GM12874 (cell line): Measurements from ENCODE around the gene CPN1.

Experiments
- CTCF ChIP-seq: IDR thresholded peaks from 2 replicates; pipeline ENCODE4 v1.5.1; 2011; ENCODE audit warnings: low read depth, mild to moderate bottlenecking, control low read depth, low read length, moderate library complexity; ENCODE audit not compliant: insufficient read depth

CPN1 gene

GRCh38 chr10:100008708-100009282, 72.9 kb downstream of the CPN1 start:
- no peak for TF ChIP-seq CTCF

- no peak for TF ChIP-seq CTCF
Observed at GRCh38 chr10:100008142-100008522, 73.5 kb downstream of the CPN1 start.

GRCh38 chr10:100007231-100008141, 74.2 kb downstream of the CPN1 start:
- TF ChIP-seq CTCF, result no peak

GRCh38 chr10:100006243-100006886, 75.3 kb downstream of the CPN1 start:
- no peak for TF ChIP-seq CTCF

- no peak for TF ChIP-seq CTCF
Observed at GRCh38 chr10:100004805-100005510, 76.7 kb downstream of the CPN1 start.

- no peak for TF ChIP-seq CTCF
Observed at GRCh38 chr10:100000109-100000644, 81.5 kb downstream of the CPN1 start.
